NCI-H82 treated with DMSO at 0.1 percent for 48 hours (cell line): ENCODE results near the gene ALK.

Source experiments
- DNase-seq: peaks from one replicate; lab custom pipeline; 2025; ENCODE audit not compliant: unreplicated experiment; lab: John Stamatoyannopoulos, UW

ALK gene

DNA sequence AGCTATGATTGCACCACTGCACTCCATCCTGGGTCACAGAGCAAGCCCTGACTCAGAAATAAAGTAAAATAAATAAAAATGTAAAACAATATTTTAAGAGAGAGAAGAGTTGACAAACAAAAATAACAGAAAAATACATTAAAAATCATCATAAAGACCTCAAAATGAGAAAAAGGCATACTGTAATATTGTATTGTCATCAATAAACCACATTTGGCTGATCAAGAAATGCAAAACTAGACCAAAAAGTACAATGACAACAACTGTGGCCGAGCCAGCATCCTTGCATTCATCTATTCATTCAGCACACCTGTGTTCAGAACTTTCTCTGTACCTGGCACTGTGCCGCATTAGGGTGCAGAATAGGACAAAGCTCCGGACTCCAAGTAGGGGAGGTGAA, 121.8 kb downstream of the ALK start:
- DNase-seq: no peak

DNA sequence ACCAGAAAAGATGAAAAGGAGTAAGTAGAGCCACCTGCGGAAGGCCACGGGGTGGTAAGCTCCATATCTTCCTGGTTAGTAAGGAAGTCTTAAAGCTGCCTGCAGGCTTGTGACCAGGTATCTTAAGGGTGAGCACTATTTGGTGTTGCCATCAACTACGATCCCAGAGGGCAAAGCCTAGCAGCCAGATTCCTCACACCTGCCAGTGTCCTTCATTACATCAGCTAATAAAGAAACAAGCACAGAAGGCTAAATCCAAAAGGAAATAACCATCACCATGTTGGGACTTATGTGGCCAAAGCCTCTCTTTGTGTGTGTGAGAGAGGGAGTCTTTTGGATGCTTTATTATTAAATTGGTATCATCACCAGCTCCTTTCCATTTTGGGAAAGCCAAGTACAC, 123.5 kb downstream of the ALK start:
- no peak for DNase-seq

DNA sequence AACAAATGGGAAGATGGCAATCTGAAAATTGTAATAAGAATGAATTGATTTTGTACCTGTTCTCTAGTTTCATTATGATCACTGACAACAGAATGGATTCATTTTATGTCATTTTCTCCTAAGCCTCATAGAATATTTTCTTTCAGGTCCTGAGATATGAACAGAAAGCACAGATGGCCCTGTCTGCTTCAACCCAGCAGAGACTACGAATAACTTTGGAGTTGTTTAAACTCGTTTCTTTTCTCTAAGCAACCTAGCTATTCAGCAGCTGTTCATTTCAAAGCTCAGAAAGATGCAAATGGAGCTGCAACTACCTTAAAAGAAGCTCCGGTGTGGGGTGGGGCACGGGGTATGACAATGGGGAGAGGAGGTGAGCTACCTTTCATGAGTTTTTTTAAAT, 124.9 kb downstream of the ALK start:
- DNase-seq: no peak

- peak; percentile 100 for DNase-seq
Observed at GRCh38 chr2:29789911-29790485, 131.4 kb downstream of the ALK start.

DNA sequence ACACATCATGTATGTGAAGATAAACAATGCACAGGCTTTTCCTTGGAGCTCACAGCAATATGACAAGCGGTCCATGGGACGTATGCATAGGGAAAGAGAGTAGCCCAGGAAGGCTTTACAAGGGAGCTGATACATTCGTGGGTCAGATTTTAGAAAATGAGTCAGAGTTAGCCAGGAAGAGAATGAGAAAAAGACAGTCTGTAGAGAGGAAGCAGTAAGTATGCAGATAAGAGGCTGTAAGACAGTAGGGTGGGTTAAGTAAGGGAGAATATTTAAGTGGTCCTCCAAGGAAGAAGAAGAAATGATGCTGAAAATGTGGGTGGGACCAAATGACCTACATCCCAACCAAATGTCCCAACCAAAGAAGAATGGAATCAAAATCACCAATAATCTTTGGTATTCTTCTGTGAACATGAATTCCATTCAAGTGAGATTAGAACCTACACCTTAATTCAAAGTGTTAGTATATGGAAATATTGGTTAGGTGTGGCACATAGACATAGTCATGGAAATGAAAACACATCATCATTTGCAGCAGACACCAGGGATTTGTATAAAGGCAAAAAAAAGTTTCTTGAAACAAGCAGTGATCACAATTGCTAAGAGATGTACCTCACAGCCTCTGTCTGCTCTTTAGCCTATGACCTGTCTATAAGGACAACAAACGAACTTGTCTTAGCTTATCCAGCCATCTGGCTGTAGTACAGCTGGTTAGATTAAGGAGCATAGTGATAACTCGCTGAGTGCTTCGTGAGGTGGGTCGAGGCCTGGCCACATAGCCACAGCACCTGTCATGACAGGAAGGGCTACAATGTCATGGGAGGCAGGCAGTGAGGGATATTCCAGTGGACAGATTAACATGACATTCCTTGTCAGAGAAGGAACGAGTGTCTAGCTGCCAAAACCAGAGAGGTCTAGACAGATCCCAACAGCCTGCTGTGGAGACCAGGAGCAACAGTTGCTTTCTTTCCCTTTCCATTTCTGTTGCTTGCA, 133.6 kb downstream of the ALK start:
- peak; percentile 95 for DNase-seq

GRCh38 chr2:29786361-29786760, 135.0 kb downstream of the ALK start:
- DNase-seq: no peak

DNA sequence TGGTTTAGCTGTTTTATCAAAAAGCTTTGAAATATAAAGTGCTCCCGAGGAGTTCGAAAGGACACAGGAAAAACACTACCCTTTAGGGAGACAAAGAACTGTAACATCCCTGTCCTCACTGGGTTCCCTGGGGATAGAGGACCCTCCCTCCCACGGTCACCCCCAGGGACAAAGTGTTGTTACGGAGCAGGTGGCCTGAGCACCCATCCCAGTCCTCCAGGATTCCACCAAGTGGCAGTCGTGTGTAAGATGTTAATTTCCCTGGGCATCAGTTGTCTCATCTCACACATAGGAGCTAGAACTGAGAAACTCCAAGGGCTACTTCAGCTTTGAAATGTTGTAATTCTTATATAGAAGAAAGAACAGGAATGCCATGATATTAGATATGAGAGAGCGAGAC, 137.7 kb downstream of the ALK start:
- DNase-seq: peak; percentile 59

DNA sequence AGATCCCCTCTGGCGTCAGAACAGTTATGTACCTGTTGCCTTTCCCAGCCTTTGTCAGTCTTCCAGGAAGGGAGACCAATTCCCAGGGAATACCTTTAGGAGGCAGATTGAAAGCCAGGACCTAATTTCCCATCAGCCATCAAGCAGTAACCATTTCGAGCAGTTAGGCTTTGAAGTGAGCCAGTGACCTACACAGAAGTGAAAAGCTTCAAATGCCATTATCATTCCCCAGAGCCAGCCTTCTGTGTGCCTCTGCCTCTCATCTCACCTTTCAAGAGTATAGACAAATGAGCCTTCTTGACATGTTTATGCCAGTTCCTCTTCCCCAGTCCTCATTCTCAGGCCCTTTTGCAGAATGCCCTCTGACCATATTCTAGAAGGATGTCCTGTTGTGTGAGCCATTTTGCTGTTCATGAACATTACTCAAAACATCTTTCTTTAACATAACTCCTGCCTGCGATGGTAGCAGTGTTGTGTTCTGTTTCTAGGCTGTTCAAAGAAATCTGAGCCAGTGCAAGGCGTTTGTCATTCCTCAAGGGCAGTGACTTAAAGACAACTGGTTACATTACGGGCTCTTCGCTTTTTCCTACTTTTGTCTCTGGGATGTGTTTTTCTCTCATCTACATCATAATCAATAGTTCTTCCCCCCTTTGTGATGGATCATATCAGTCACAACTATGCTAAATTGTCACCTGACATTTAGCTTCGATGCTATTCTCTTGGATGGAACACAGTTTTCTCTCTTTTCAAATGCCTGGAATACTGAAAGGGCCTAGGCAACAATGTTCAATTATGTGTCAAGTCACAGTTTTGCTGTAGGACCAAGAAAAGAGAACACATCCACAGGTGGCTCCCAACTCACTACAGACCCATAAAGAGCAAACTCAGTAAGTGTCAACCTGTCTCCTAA, 138.6 kb downstream of the ALK start:
- no peak for DNase-seq

- DNase-seq: peak; percentile 84
Observed at GRCh38 chr2:29782087-29782486, 139.3 kb downstream of the ALK start.

GRCh38 chr2:29780906-29781305, 140.5 kb downstream of the ALK start:
- DNase-seq: no peak

GRCh38 chr2:29777161-29777560, 144.2 kb downstream of the ALK start:
- no peak for DNase-seq

- DNase-seq: no peak
Observed at GRCh38 chr2:29776406-29776805, 145.0 kb downstream of the ALK start.

- no peak for DNase-seq
Observed at GRCh38 chr2:29775937-29776336, 145.4 kb downstream of the ALK start.

GRCh38 chr2:29774624-29775023, 146.8 kb downstream of the ALK start:
- DNase-seq: no peak

DNA sequence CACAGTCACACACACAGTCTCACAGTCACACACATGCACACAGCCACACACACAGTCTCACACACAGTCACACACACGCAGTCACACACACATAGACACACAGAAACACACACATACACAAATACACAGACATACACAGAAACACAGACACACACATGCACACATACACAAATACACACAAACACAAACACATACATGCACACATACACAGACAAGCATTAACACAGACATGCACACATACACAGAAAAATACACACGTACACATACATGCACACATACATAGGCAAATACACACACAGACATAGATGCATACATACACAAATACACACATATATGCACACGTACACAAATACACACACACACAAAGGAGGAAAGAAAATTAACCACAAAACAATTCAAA, 150.5 kb downstream of the ALK start:
- no peak for DNase-seq

DNA sequence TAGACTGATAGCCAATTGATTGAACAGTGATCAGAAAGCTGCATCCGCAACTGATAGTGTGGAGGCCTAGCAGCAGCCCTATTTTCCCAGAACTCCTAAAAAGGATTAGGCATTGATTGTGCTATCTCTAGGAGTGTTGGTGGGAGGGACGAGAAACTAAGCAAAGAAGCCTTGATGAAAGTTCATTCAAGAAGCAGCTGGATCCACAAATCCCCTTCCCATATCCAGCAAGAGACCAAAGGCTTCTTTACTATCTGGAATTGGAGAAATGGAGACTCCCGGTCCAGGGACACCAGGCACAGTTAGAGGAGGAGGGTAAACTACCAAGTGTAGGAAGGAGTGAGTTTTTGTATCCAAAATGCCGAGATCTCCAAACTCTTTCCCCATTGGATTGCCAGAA, 151.5 kb downstream of the ALK start:
- no peak for DNase-seq

DNA sequence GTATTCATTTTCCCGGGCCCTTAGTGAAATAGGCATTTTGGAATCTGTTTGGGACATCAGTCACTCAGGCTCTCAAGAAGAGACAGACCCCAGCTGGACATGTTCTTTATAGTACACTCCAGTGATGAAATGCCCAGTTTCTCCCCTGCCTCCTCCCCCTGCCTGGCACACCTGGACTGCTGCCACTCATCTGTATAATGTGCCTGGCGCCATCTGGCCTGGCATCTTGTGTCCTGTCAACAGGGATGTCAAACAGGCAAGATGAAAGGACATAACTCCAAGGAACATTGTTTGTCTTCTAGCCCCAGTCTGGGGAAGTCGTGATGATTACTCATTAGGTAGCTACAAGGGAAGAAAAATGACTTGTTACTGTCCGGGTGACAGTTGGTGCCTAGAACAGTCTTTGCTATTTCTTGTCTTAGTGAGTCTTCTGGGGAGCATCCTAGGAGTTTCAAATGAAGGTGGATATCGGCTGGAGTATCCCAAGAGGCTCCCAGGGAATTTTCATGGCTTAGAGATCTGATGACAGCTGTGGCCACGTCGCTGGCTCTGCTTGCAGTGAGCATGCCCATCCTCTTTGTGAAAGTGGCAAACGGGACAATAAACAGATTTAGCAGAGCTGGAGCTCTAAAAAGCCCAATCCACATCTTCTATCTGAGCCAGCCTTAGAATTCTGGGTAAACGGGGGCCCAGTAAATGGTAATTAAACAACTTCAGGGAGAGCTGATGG, 153.6 kb downstream of the ALK start:
- peak; percentile 43 for DNase-seq

DNA sequence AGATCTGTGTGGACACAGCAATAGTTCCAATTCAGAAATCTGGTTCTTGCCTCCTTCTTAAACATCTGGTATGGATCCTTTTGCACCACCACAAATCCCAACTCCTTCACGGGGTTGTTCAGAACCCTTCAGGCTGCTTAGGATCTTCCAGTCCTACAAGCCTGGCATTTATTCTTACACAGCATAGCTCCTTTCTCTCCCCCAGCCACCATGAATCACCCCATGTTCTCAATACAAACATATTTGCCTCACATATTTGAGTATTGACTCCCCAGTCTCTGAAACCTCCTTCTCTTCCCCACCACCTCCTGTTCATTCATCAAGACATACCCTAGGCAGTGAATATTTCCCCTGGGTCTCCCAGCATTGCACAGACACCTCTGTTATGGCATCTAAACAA, 155.2 kb downstream of the ALK start:
- DNase-seq: no peak

- no peak for DNase-seq
Observed at GRCh38 chr2:29765721-29766120, 155.7 kb downstream of the ALK start.

DNA sequence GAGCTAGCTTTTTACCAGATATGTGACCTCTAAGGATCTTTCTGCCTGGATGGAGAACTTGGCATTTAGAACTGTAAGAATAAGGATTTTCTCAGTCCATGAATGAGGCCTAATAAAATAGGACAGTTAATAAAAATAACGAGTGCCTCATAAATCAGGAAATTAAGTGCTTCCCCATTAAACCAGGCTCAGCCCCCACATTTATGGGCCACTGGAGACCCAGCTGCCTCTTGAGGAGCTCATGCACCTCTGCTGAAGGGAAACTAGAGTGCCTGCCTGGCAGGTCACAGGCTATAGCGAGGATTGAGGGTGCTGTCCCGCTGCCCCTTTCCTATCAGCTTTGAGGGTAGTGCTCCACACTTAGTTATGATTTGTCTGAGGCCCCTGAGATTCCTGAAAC, 158.0 kb downstream of the ALK start:
- DNase-seq: no peak

- no peak for DNase-seq
Observed at GRCh38 chr2:29762239-29762638, 159.1 kb downstream of the ALK start.
